Liver (tissue), 10 donors: ENCODE data around the gene AMY1A. TPM values are rescaled to one million over a fixed set of nuclear protein-coding genes. Genes with fewer than 3 reads are reported as not detected.
"Not testable (repeated sequence)": the region's sequence is repeated elsewhere in the genome, so short reads cannot be mapped to it uniquely, and the experiment has no call there.

Experiments used
- DNase-seq: peaks from one replicate; pipeline ENCODE4 v3.0.0-alpha.2; 2017; ENCODE audit warnings: low spot score
- H3K27ac ChIP-seq, 2 donors: one replicate each; pipeline ENCODE4 v1.7.0; 2013; ENCODE audit warnings: inconsistent platforms in 2 of 2, low read length in 2 of 2, control low read depth in 1 of 2, low read depth in 1 of 2, mild to moderate bottlenecking in 1 of 2
- H3K27me3 ChIP-seq, 4 donors: one replicate each; pipeline versions ENCODE4 v1.6.1 to v1.7.0; 2013; ENCODE audit warnings: low read length in 3 of 4, inconsistent platforms in 1 of 4, mild to moderate bottlenecking in 1 of 4, moderate library complexity in 1 of 4; ENCODE audit not compliant: control insufficient read depth in 4 of 4, insufficient read depth in 4 of 4
- H3K36me3 ChIP-seq, 4 donors: one replicate each; pipeline versions ENCODE4 v1.6.1 to v1.7.0; 2013; ENCODE audit warnings: low read length in 3 of 4, mild to moderate bottlenecking in 3 of 4, low read depth in 1 of 4, moderate library complexity in 1 of 4; ENCODE audit not compliant: control insufficient read depth in 4 of 4, insufficient read depth in 3 of 4
- H3K4me1 ChIP-seq, 4 donors: one replicate each; pipeline versions ENCODE4 v1.6.1 to v1.7.0; 2013; ENCODE audit warnings: low read length in 3 of 4, mild to moderate bottlenecking in 3 of 4, moderate library complexity in 1 of 4; ENCODE audit not compliant: control insufficient read depth in 4 of 4, insufficient read depth in 4 of 4
- H3K4me3 ChIP-seq, 3 donors: one replicate each; pipeline versions ENCODE4 v1.6.1 to v1.7.0; 2013; ENCODE audit warnings: low read length in 3 of 3, control low read depth in 1 of 3, low read depth in 1 of 3, mild to moderate bottlenecking in 1 of 3
- H3K9ac ChIP-seq, 2 donors: one replicate each; pipeline ENCODE4 v1.7.0; 2013; ENCODE audit warnings: low read length in 2 of 2, mild to moderate bottlenecking in 2 of 2, moderate library complexity in 2 of 2, control low read depth in 1 of 2, low read depth in 1 of 2
- H3K9me3 ChIP-seq, 4 donors: one replicate each; pipeline versions ENCODE4 v1.6.1 to v1.7.0; 2013; ENCODE audit warnings: low read length in 3 of 4; ENCODE audit not compliant: control insufficient read depth in 4 of 4
- WGBS: extraction: QIAGEN DNeasy Blood & Tissue Kit; methylation state at CpG from one replicate; pipeline ENCODE4 v1.1.7; 2013; 5-methylcytosine and 5-hydroxymethylcytosine counted together
- polyA plus RNA-seq, 2 donors: library from polyadenylated mRNA; stranded (reverse) in 1 of 2; unstranded in 1 of 2; fragments of 200-250 nt in 1 of 2; fragments of >200 nt in 1 of 2; fragmentation: Nextera tagmentation in 1 of 2; extraction: Ambion mirVana in 1 of 2; gene quantifications; one replicate each; pipeline versions ENCODE4 v1.2.1 to v1.2.3, GENCODE V29; 2013 to 2015
- small RNA-seq: library from RNA; depleted of rRNA; stranded (forward); fragments of <200 nt; gene quantifications from one replicate; pipeline ENCODE3, GENCODE V24; 2014
- total RNA-seq, 2 donors: library from RNA; depleted of rRNA; stranded (reverse); fragments of >200 nt; gene quantifications; one replicate each; pipeline ENCODE4 v1.2.3, GENCODE V29; 2014
- donor health status: healthy.
- donor health status: healthy.
- donor health status: healthy.
- donor health status: healthy.
- donor health status: healthy.

AMY1A gene
- total and polyA plus RNA-seq, 4 donors, result not detected

DNA sequence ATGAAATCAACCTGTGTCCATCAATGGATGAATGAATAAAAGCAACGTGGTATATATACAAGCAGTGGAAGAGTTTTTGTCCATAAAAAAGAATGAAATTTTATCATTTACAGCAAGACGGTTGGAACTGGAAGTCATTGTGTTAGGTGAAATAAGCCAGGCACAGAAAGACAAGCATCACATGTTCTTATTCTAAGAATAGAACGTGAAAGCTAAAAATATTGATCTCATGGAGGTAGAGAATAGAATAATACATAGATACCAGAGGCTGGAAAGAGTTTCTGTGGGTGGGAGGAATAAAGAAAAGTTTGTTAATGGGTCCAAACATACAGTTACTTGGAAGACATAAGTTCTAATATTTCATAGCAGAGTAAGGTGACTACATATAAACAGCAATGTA lies 54.8 kb downstream of the AMY1A start:
- H3K36me3 ChIP-seq, H3K4me3 ChIP-seq, H3K4me1 ChIP-seq, H3K27ac ChIP-seq, H3K9me3 ChIP-seq, H3K27me3 ChIP-seq, H3K9ac ChIP-seq, DNase-seq: not testable (repeated sequence)
- WGBS, result no CpG with 5 or more reads among the region's 3 CpGs

Small RNA genes lying within 50 kb of the gene (small RNA-seq; reads per million reads assigned to genes)
- not detected for gene AC105272.1

Other genes with a start within 250 kb of the AMY1A start
- 10 to 100 TPM in 1 of 2 donors, 1 to 10 TPM in 1; 6.1 to 13.1 TPM for gene RNPC3, start 130.1 kb upstream of the AMY1A start, total RNA-seq
- gene RNPC3, start 130.1 kb upstream of the AMY1A start, polyA plus RNA-seq, result 10 to 100 TPM in 1 of 2 donors, 1 to 10 TPM in 1; 4.2 to 18.0 TPM
- gene AMY2B, start 84.2 kb upstream of the AMY1A start, total RNA-seq, result 10 to 100 TPM in 1 of 2 donors, 1 to 10 TPM in 1; 5.4 to 16.7 TPM
- gene AMY2B, start 84.2 kb upstream of the AMY1A start, polyA plus RNA-seq, result 10 to 100 TPM in 1 of 2 donors, 1 to 10 TPM in 1; 2.1 to 12.3 TPM
- not detected for gene AMY2A, start 38.3 kb upstream of the AMY1A start, total RNA-seq
- gene AMY2A, start 38.3 kb upstream of the AMY1A start, polyA plus RNA-seq, result not detected
- gene AMY1B, start 40.5 kb downstream of the AMY1A start, total RNA-seq, result not detected
- gene AMY1B, start 40.5 kb downstream of the AMY1A start, polyA plus RNA-seq, result not detected
- not detected for gene AMY1C, start 94.1 kb downstream of the AMY1A start, total RNA-seq
- not detected for gene AMY1C, start 94.1 kb downstream of the AMY1A start, polyA plus RNA-seq